Measurements from ENCODE around the gene ATP1B3. TPM values are rescaled to one million over a fixed set of nuclear protein-coding genes. Genes with fewer than 3 reads are reported as not detected.

ATP1B3 gene
- total and polyA plus RNA-seq, 8 donors, result 107 to 262 (median 127) TPM

GRCh38 chr3:141851411-141851810, 25.0 kb upstream of the ATP1B3 start:
- no peak for TF ChIP-seq CTCF (IDR thresholded peaks at IDR 0.05)
- Histone ChIP-seq H3K27me3 (no peaks in the 10 kb centered on the region), H3K4me3 (no peak overlapping the region), H3K36me3 (no peaks in the 10 kb centered on the region), H3K9me3 (no peaks in the 10 kb centered on the region), H3K4me1 (peaks cover 0 to 33% of the 10 kb centered on the region in 2 donors), H3K27ac (peak overlapping the region in 1 of 2 donors; percentile 20)
- DNase-seq, result no peak
- peak; percentile 37 for ATAC-seq
- intact Hi-C loops (cut with DNase I), result no loop called here

- H3K36me3 ChIP-seq, result no peaks in the 10 kb centered on the region
- TF ChIP-seq CTCF (IDR thresholded peaks at IDR 0.05), result no peak
- H3K9me3 ChIP-seq, result no peaks in the 10 kb centered on the region
- H3K4me3 ChIP-seq, result no peak overlapping the region
- ATAC-seq (peak; percentile 40), DNase-seq (no peak)
- no peaks in the 10 kb centered on the region for H3K27me3 ChIP-seq
- intact Hi-C loops (cut with DNase I), result no loop called here
- H3K27ac ChIP-seq, result peak overlapping the region; percentile 61 to 69
- peaks cover 0 to 33% of the 10 kb centered on the region in 2 donors for H3K4me1 ChIP-seq
Observed at GRCh38 chr3:141853081-141853601, 23.3 kb upstream of the ATP1B3 start.

- ATAC-seq (no peak), DNase-seq (no peak)
- H3K9me3 ChIP-seq, result no peaks in the 10 kb centered on the region
- H3K4me1 ChIP-seq, result peaks cover 0 to 33% of the 10 kb centered on the region in 2 donors
- H3K36me3 ChIP-seq, result no peaks in the 10 kb centered on the region
- no peak for TF ChIP-seq CTCF (IDR thresholded peaks at IDR 0.05)
- H3K27ac ChIP-seq, result peak overlapping the region; percentile 18 to 69
- no peak overlapping the region for H3K4me3 ChIP-seq
- intact Hi-C loops (cut with DNase I), result no loop called here
- no peaks in the 10 kb centered on the region for H3K27me3 ChIP-seq
Observed at GRCh38 chr3:141853629-141854168, 22.7 kb upstream of the ATP1B3 start.

- no peak for TF ChIP-seq CTCF (IDR thresholded peaks at IDR 0.05)
- peaks cover 0 to 26% of the 10 kb centered on the region in 2 donors for H3K4me1 ChIP-seq
- ATAC-seq, result no peak
- intact Hi-C loops (cut with DNase I), result no loop called here
- no peak for DNase-seq
- no peak overlapping the region for H3K27ac ChIP-seq
- H3K27me3 ChIP-seq, result no peaks in the 10 kb centered on the region
- H3K36me3 ChIP-seq, result no peaks in the 10 kb centered on the region
- no peak overlapping the region for H3K4me3 ChIP-seq
- H3K9me3 ChIP-seq, result no peaks in the 10 kb centered on the region
Observed at GRCh38 chr3:141854599-141854998, 21.8 kb upstream of the ATP1B3 start.

GRCh38 chr3:141858312-141858711, 18.1 kb upstream of the ATP1B3 start:
- Histone ChIP-seq H3K27ac (no peak overlapping the region), H3K4me3 (no peak overlapping the region), H3K4me1 (peaks cover 6 to 21% of the 10 kb centered on the region in 2 donors), H3K36me3 (no peaks in the 10 kb centered on the region), H3K27me3 (no peaks in the 10 kb centered on the region), H3K9me3 (no peaks in the 10 kb centered on the region)
- DNase-seq, result no peak
- TF ChIP-seq CTCF (IDR thresholded peaks at IDR 0.05), result no peak
- ATAC-seq, result no peak
- intact Hi-C loops (cut with DNase I), result no loop called here

Measured in left lung (tissue), 10 donors.